Fibroblast of the aortic adventitia (primary cell): ENCODE data around the gene CFAP43. TPM values are rescaled to one million over a fixed set of nuclear protein-coding genes. Genes with fewer than 3 reads are reported as not detected.

Experiments
- DNase-seq: peaks from one replicate; pipeline ENCODE4 v3.0.0-alpha.2; 2010; ENCODE audit warnings: low read depth
- H3K4me3 ChIP-seq: 2 replicates; pipeline ENCODE4 v1.5.1; 2011; ENCODE audit warnings: low read depth, mild to moderate bottlenecking, control low read depth, low read length, moderate library complexity
- total RNA-seq: library from RNA; depleted of rRNA; stranded (reverse); fragments of >200 nt; gene quantifications from 2 replicates; pipeline ENCODE4 v1.2.3, GENCODE V29; 2012; ENCODE audit warnings: low replicate concordance
- TF ChIP-seq, protein P1 (sequence below): IDR thresholded peaks from 2 replicates; pipeline ENCODE4 v1.5.1; 2011; ENCODE audit warnings: mild to moderate bottlenecking, low read length, control low read depth, inconsistent platforms; ENCODE audit not compliant: insufficient read depth

The CFAP43 gene
- total RNA-seq, 1 donor = 0.36 TPM

DNA sequence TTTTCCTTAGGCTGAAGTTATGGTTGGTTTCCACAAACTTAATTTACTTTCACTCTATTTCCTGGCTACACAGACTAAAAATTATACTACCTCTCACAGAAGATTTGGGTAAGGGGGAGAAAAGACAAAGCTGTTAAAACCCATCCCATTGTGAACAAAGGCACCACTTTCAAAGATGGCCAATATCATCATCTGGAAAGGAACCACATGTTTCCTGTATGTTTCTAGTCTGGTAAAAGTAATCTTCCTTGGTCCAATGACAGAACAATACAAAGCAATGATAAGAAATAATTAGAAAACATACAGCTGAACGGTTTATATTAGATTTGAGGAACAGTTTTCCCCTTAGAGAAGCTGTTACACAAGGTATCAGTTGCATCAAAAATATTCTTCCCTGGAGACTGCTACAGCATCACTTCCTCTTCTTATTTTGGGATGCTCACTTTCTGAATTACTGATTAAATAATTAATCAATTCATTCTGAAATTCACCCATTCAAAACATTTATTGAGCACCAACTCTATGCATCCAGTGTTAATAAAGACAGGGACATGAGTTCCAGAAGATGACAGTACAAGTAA is 118.7 kb downstream of the CFAP43 start:
- TF ChIP-seq, protein P1, sequence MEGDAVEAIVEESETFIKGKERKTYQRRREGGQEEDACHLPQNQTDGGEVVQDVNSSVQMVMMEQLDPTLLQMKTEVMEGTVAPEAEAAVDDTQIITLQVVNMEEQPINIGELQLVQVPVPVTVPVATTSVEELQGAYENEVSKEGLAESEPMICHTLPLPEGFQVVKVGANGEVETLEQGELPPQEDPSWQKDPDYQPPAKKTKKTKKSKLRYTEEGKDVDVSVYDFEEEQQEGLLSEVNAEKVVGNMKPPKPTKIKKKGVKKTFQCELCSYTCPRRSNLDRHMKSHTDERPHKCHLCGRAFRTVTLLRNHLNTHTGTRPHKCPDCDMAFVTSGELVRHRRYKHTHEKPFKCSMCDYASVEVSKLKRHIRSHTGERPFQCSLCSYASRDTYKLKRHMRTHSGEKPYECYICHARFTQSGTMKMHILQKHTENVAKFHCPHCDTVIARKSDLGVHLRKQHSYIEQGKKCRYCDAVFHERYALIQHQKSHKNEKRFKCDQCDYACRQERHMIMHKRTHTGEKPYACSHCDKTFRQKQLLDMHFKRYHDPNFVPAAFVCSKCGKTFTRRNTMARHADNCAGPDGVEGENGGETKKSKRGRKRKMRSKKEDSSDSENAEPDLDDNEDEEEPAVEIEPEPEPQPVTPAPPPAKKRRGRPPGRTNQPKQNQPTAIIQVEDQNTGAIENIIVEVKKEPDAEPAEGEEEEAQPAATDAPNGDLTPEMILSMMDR = no peak

DNA sequence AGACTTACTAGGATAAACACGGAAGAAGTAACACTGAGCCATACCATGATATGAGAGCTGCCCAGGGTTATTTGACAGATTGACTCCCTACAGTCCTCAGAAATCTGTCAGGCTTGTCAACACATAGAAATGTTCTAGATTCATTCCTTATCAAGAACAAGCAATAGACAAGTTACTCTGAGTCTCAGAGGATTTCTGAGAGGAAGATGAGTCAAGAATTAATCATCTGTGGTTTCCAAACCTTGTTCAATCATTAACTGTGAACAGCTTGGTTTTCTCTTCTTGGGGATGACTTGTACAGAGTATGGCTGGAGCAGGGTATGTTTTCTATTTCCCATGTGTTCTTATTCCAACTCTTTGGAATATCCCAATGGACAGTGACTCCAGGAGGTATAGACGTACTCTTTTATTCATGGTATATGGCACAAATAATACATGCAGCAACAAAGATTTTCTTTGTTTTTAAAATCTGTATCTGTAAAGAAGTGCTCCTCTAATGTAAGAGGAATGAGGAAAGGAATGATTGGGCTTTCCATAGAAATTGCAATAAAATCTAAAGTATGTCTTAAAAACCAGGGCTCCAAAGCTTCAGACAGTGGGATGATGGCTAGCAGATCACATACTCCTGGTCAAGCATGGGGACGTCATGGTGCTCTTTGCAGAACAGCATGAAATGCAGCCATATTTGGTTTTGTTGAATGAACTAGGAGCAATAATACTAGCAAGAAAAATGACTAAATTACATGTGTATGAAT is 122.1 kb downstream of the CFAP43 start:
- peak; percentile 88 for DNase-seq

More for the DNA sequence above, 118.7 kb downstream of the CFAP43 start:
- H3K4me3 ChIP-seq = no peak overlapping the region
- DNase-seq = no peak

DNA sequence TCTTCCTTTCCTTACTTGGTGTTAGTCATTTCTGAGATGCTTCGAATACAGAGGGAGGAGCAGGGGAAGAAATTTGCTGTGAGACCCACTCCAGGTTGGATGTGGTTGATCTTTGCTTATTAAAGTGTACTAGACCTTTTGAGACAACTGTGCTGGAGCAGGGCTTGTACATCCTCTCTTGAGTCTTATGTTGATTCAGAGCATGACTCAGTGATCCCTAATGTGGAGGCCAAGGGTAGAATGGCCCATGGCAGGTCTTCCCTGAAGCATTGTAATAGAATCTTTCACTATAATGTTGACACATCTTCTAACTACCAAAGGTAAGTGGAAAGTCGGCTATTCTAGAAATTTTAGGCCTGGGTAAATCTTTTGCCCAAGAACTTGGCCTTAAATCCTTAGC is 127.2 kb downstream of the CFAP43 start:
- TF ChIP-seq, protein P1 = no peak
- DNase-seq = no peak

More for the DNA sequence above, 122.1 kb downstream of the CFAP43 start:
- TF ChIP-seq, protein P1 = no peak
- no peak overlapping the region for H3K4me3 ChIP-seq

DNA sequence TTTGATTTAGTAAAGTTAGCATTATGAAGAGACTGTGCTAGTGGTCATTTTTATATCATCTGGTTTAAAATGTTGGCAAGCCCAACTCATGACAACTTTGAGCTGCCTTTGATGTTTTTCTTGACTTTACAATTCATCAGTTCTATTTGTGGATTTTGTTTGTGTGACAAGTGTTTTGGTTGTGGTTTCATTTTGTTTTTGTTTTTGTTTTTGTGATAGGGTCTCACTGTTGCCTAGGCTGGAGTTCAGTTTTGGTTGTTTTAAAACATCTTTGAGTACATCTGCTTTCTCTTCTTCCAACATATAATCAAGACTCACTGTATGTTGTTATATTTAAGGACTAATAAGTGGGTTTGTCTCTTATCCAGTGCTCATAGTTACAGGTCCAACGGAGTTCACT is 127.7 kb downstream of the CFAP43 start:
- TF ChIP-seq, protein P1 = no peak
- no peak for DNase-seq
- H3K4me3 ChIP-seq = no peak overlapping the region

More for the DNA sequence above, 127.2 kb downstream of the CFAP43 start:
- H3K4me3 ChIP-seq = no peak overlapping the region

DNA sequence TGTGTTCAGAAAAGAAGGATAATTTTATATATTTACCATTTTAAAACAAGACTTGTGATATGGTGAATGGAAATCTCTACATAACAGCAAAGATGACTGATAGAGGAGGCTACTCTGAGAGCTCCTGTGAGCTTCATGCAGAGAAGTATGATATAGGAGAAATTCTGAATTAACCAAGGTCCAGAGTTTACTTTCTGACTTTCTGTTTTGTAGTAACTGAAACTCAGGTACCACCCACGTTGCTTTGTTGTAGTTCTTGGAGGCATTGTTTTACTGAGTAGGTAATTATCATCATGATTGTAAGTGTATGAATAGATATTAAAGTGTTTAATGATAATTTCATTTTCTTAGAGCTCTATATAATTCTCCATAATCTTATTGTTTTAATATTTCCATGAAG is 128.2 kb downstream of the CFAP43 start:
- TF ChIP-seq, protein P1 = no peak
- H3K4me3 ChIP-seq = no peak overlapping the region
- no peak for DNase-seq

DNA sequence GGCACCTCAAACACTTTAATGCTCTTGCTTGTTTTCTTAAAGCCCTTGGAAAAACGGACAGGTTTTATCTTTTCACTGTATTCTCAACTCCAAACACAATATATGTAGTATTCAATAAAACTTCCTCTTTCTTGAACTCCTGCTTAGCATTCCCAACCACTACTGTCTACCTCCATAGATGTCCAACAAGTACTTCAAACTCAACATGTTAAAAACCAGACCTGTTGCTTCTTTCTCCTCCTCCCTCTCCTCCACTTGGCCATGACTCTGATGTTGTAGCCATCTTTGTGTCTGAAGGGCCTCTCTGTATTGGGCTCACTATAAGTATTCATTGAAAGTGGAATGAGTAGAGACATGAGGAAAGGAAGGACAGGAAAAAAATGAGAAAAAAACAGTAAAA is 130.3 kb downstream of the CFAP43 start:
- TF ChIP-seq, protein P1 = no peak
- H3K4me3 ChIP-seq = no peak overlapping the region
- no peak for DNase-seq
